LNCAP (cell line): ENCODE data around the gene PPP1R13B.

Source experiments
- CTCF ChIP-seq: fragments of 450-650 bp; IDR thresholded peaks from 2 replicates; pipeline ENCODE4 v1.5.1; 2017; ENCODE audit warnings: mild to moderate bottlenecking

Gene PPP1R13B

DNA sequence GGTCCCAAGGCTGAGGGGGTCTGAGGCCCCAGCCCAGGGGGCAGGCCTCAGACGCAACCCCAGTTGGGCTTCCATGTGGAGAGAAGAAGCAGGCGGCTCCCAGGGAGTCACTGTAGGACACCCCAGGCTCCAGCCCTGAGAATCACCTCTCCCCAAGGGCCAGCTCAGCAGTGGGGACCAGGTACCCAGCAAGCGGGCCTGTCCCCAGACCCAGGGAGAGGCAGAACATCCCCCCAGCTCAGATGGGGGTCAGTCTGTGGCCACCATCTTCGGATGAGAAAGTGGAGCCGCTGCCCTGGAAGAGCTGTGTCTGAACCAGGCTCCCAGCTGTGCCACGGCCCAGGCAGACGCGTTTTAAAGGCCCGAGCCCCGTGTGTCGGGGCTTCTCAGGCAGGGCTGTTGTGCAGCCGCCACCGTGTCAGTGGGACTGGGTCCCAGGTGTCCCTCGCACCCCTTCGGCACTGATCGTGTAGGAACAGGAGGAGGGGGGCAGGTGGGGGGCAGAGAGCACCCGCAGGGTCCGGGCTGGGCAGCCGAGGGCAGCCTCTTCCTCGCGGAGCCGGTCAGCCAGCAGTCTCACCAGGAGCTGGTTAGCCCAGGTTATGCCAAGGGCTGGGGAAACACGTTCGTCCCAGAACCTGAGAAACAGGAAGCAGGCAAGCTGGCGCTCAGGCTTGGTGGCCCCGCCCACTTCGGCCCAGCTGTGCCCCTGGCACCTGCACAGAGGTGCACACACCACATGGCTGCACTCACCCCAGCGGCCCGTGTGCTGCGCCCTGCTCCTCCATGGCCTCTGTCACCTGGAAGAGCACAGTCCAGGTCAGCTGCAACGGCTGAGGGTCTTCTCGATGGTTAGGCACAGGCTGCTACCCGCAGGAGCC, 148.8 kb downstream of the PPP1R13B start:
- TF ChIP-seq CTCF, result no peak

- TF ChIP-seq CTCF, result no peak
Observed at GRCh38 chr14:103697603-103698379, 149.6 kb downstream of the PPP1R13B start.

DNA sequence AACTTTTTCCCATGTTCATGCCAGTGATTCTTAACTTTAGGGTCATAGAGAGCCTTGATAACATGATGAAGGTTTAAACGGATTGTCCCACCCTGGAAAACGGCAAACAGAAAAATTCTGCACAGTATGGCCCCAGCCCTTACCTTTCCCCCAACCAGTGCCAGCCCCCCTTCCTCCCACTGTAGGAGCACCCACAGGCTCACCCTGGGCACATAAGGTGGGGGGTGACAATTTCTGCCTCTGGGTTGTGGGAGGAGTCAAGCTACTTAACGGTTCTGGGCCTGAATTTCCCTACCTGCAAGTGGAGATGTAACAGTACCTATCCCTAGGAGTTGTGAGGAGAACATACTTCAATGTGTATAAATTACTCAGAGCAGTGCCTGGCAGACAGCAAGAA, 150.2 kb downstream of the PPP1R13B start:
- TF ChIP-seq CTCF, result no peak

- no peak for TF ChIP-seq CTCF
Observed at GRCh38 chr14:103696466-103697071, 150.8 kb downstream of the PPP1R13B start.

DNA sequence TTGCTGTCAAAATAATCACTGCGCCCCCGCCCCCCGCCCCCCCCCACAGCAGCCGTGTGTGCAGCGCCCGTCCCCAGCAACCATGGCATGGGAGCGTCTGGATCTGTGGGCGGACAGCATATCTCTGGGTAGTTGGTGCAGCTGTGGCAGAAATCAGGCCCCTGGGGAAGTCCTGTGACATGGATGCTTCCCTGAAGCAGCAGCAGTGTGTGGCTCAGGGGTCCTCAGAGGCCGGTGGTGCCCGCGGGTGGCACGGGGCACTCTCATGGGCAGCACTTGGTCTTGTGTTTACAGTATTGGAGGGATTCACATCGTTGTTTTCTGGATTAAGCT, 151.3 kb downstream of the PPP1R13B start:
- TF ChIP-seq CTCF, result no peak

GRCh38 chr14:103695296-103696069, 151.9 kb downstream of the PPP1R13B start:
- no peak for TF ChIP-seq CTCF

DNA sequence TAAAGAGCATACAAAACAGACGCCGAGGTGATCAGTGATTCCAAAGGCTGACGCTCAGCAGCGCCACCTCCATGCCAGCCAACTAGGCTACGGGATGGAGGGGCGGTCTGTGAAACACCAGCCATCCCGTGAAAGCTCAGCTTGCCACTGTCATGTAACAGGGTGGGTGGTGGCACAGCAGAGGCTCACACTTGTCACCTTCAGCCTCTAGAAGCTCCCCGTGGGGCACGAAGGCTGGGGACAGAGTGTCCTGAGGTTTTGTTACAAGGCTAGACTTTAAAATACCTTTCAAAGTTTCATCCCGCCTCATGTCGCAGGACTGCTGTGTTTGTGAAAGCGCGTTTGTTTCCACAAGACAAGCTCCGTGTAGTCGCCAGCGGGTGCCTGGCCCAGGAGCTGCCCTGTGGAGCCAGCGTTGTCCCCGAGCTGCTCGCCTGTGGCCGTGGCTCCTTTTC, 152.8 kb downstream of the PPP1R13B start:
- TF ChIP-seq CTCF, result no peak
